Measurements from ENCODE around the gene FHAD1.
A peak's percentile ranks its signal among the peaks of the same experiment; 100 is the strongest.
"Not testable (repeated sequence)": the region's sequence is repeated elsewhere in the genome, so short reads cannot be mapped to it uniquely, and the experiment has no call there.

FHAD1 gene

DNA sequence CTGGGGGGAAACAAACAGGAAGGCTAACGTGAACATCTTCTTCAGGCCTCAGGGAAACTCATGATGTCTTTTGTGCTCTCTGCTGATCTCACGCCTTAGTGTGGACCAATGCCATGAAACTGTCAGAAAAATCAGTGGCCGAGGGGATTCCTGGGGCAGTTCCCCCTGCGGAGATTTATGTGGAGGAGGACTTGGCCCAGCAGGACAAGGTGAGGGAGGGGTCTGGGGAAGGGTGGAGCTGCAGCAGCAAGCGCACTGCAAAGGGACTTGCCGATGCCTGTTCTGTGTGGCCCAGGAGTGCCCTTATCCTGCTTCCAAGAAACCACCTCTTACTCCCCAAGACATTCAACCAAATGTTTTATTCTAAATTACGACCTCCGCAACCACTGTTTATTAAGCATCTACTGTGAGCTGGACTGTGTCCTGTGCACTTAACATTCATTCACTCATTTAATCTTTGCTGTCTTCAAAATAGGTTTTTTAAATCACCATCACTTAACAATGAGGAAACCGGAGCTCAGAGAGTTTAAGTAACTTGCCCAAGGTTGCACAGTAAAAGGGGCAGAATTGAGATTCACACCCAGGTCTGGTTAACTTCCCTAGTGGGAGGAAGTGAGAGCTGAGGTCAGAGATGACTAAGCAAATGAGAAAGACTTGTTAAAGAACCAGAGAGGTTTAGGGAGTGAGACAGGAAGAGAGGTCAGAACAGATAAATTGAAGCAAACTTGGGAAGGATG lies 49.7 kb downstream of the FHAD1 start:
- no peaks in the 10 kb centered on the region for H3K9me3 ChIP-seq (replicated peaks; ENCODE audit: insufficient read depth, low read length)
- H3K79me2 ChIP-seq (ENCODE audit: low read length): no peaks in the 10 kb centered on the region
- no peak overlapping the region for H3K9ac ChIP-seq (ENCODE audit: low read length)
- H2AFZ ChIP-seq (ENCODE audit: low read length): peak overlapping the region; percentile 27
- H3F3A ChIP-seq (ENCODE audit: insufficient read depth, low read length): no peaks in the 10 kb centered on the region
- no peak overlapping the region for H3K27ac ChIP-seq (ENCODE audit: low read length)
- H3K4me3 ChIP-seq (ENCODE audit: low read length): no peak overlapping the region
- peak; percentile 62 for DNase-seq
- no peaks in the 10 kb centered on the region for H4K20me1 ChIP-seq (ENCODE audit: insufficient read depth, low read length)
- H3K4me2 ChIP-seq (ENCODE audit: low read depth, low read length): peak overlapping the region; percentile 9; the same call in 1 of the 2 replicates
- no peaks in the 10 kb centered on the region for H3K9me2 ChIP-seq (replicated peaks; ENCODE audit: insufficient read depth, low read length)
- no peaks in the 10 kb centered on the region for H3K36me3 ChIP-seq (replicated peaks; ENCODE audit: insufficient read depth, low read length)
- H3K27me3 ChIP-seq (replicated peaks; ENCODE audit: insufficient read depth, low read length): no peaks in the 10 kb centered on the region
- no peak for TF ChIP-seq CTCF (IDR thresholded peaks at IDR 0.05; ENCODE audit: low read length)
- no peak for TF ChIP-seq EZH2 (optimal IDR thresholded peaks at IDR 0.05; ENCODE audit: low read depth, low read length)
- TF ChIP-seq EZH2phosphoT487 (IDR thresholded peaks at IDR 0.05; ENCODE audit: low read length): no peak
- H3K4me1 ChIP-seq (ENCODE audit: low read length): peaks cover 11% of the 10 kb centered on the region

DNA sequence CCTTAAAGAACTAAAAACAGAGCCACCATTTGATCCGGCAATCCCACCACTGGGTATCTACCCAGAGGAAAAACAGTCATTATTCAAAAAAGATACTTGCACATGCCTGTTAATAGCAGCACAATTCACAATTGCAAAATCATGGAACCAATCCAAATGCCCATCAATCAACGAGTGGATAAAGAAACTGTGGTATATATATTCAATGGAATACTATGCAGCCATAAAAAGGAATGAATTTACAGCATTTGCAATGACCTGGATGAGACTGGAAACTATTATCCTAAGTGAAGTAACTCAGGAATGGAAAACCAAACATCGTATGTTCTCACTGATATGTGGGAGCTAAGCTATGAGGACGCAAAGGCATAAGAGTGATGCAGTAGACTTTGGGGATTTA lies 51.0 kb downstream of the FHAD1 start:
- not testable (repeated sequence) for H3K27me3 ChIP-seq (replicated peaks; ENCODE audit: insufficient read depth, low read length); H3K36me3 ChIP-seq (replicated peaks; ENCODE audit: insufficient read depth, low read length); H3K9ac ChIP-seq (ENCODE audit: low read length); H3K79me2 ChIP-seq (ENCODE audit: low read length); H3K27ac ChIP-seq (ENCODE audit: low read length); H4K20me1 ChIP-seq (ENCODE audit: insufficient read depth, low read length); H3K4me2 ChIP-seq (ENCODE audit: low read depth, low read length); H3K9me3 ChIP-seq (replicated peaks; ENCODE audit: insufficient read depth, low read length); H3K9me2 ChIP-seq (replicated peaks; ENCODE audit: insufficient read depth, low read length); DNase-seq; H3K4me3 ChIP-seq (ENCODE audit: low read length); H3F3A ChIP-seq (ENCODE audit: insufficient read depth, low read length); H2AFZ ChIP-seq (ENCODE audit: low read length)
- peaks cover 11% of the 10 kb centered on the region for H3K4me1 ChIP-seq (ENCODE audit: low read length)

- H3K36me3 ChIP-seq (replicated peaks; ENCODE audit: insufficient read depth, low read length): no peaks in the 10 kb centered on the region
- TF ChIP-seq EZH2phosphoT487 (IDR thresholded peaks at IDR 0.05; ENCODE audit: low read length): no peak
- TF ChIP-seq CTCF (IDR thresholded peaks at IDR 0.05; ENCODE audit: low read length): no peak
- no peak for TF ChIP-seq EZH2 (optimal IDR thresholded peaks at IDR 0.05; ENCODE audit: low read depth, low read length)
- H3K9me2 ChIP-seq (replicated peaks; ENCODE audit: insufficient read depth, low read length): no peaks in the 10 kb centered on the region
- no peaks in the 10 kb centered on the region for H4K20me1 ChIP-seq (ENCODE audit: insufficient read depth, low read length)
- no peak for DNase-seq
- no peaks in the 10 kb centered on the region for H3K79me2 ChIP-seq (ENCODE audit: low read length)
- H3F3A ChIP-seq (ENCODE audit: insufficient read depth, low read length): no peaks in the 10 kb centered on the region
- no peaks in the 10 kb centered on the region for H3K27me3 ChIP-seq (replicated peaks; ENCODE audit: insufficient read depth, low read length)
- no peak overlapping the region for H3K4me3 ChIP-seq (ENCODE audit: low read length)
- H3K4me1 ChIP-seq (ENCODE audit: low read length): peaks cover 11% of the 10 kb centered on the region
- no peak overlapping the region for H2AFZ ChIP-seq (ENCODE audit: low read length)
- no peak overlapping the region for H3K4me2 ChIP-seq (ENCODE audit: low read depth, low read length)
- H3K9me3 ChIP-seq (replicated peaks; ENCODE audit: insufficient read depth, low read length): no peaks in the 10 kb centered on the region
- H3K27ac ChIP-seq (ENCODE audit: low read length): no peak overlapping the region
- no peak overlapping the region for H3K9ac ChIP-seq (ENCODE audit: low read length)
These were observed 52.2 kb downstream of the FHAD1 start for GRCh38 chr1:15299179-15299578.

DNA sequence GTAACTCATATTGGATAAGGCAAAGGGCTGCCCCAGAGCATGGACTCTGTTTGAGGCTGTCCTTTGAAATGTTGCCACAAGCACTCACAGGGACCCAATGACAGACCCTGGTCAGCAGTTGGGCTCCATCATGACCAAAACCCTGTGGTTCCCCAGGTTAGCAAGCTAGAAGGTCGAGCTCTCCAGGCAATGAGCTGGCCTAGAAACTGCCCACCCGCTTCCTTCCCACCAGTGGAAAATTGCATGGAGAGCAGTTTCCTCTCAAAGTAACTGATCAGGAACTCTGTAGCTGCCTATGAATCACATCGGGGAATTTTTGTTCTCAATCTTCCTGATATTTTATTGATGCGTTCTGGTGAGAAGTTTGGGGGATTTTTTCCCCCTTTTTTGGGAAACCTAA lies 52.8 kb downstream of the FHAD1 start:
- H3K9ac ChIP-seq (ENCODE audit: low read length): no peak overlapping the region
- no peak overlapping the region for H3K4me2 ChIP-seq (ENCODE audit: low read depth, low read length)
- H4K20me1 ChIP-seq (ENCODE audit: insufficient read depth, low read length): no peaks in the 10 kb centered on the region
- H3K27ac ChIP-seq (ENCODE audit: low read length): no peak overlapping the region
- no peaks in the 10 kb centered on the region for H3F3A ChIP-seq (ENCODE audit: insufficient read depth, low read length)
- no peaks in the 10 kb centered on the region for H3K36me3 ChIP-seq (replicated peaks; ENCODE audit: insufficient read depth, low read length)
- TF ChIP-seq CTCF (IDR thresholded peaks at IDR 0.05; ENCODE audit: low read length) (no peak), EZH2phosphoT487 (IDR thresholded peaks at IDR 0.05; ENCODE audit: low read length) (no peak), EZH2 (optimal IDR thresholded peaks at IDR 0.05; ENCODE audit: low read depth, low read length) (no peak)
- peaks cover 11% of the 10 kb centered on the region for H3K4me1 ChIP-seq (ENCODE audit: low read length)
- H3K9me3 ChIP-seq (replicated peaks; ENCODE audit: insufficient read depth, low read length): no peaks in the 10 kb centered on the region
- no peaks in the 10 kb centered on the region for H3K79me2 ChIP-seq (ENCODE audit: low read length)
- H3K27me3 ChIP-seq (replicated peaks; ENCODE audit: insufficient read depth, low read length): no peaks in the 10 kb centered on the region
- H3K4me3 ChIP-seq (ENCODE audit: low read length): no peak overlapping the region
- DNase-seq: no peak
- no peak overlapping the region for H2AFZ ChIP-seq (ENCODE audit: low read length)
- H3K9me2 ChIP-seq (replicated peaks; ENCODE audit: insufficient read depth, low read length): no peaks in the 10 kb centered on the region

Data from MM.1S (cell line).